Mucosa of descending colon (tissue), 3 donors: ENCODE results near the gene SELPLG. TPM values are rescaled to one million over a fixed set of nuclear protein-coding genes. Genes with fewer than 3 reads are reported as not detected.
A peak's percentile ranks its signal among the peaks of the same experiment; 100 is the strongest.
"Not testable (repeated sequence)": the region's sequence is repeated elsewhere in the genome, so short reads cannot be mapped to it uniquely, and the experiment has no call there.

Experiments
- ATAC-seq: fragments of 200-7000 bp; cut with Tn5 transposase; one replicate; pipeline ENCODE4 v1.9.1; 2020; ENCODE audit warnings: mild to moderate bottlenecking, moderate library complexity
- DNase-seq, 3 donors: peaks; one replicate each; pipeline ENCODE4 v3.0.0-alpha.2; 2020
- H3K36me3 ChIP-seq: fragments of 200-600 bp; one replicate; pipeline ENCODE4 v1.8.0; 2021; ENCODE audit warnings: low read depth, mild to moderate bottlenecking
- H3K4me1 ChIP-seq: fragments of 200-600 bp; one replicate; pipeline ENCODE4 v1.8.0; 2021; ENCODE audit warnings: low read depth, mild to moderate bottlenecking
- H3K4me3 ChIP-seq: fragments of 200-600 bp; one replicate; pipeline ENCODE4 v1.8.0; 2021; ENCODE audit warnings: mild to moderate bottlenecking
- H3K9me3 ChIP-seq: fragments of 200-600 bp; one replicate; pipeline ENCODE4 v1.8.0; 2021; ENCODE audit warnings: mild to moderate bottlenecking
- intact Hi-C, 2 donors: fragments of 100-400 bp; cut with DNase I in 1 of 2; cut with micrococcal nuclease in 1 of 2; formaldehyde crosslinking; loops; one replicate each; pipeline versions ENCODE4 v1.11.0 to v1.11.1; 2022; cut with DNase I, micrococcal nuclease
- total RNA-seq, 3 donors: library from RNA; stranded (reverse); fragmentation: NEBNext Ultra II Directional in 2 of 3; extraction: Animal tissue kit (Norgen Biotek cat#: 25700) in 2 of 3; gene quantifications; one replicate each; pipeline versions ENCODE4 v1.2.1 to v1.2.4, GENCODE V29; 2021 to 2023
- TF ChIP-seq, protein P1 (sequence below): fragments of 200-600 bp; IDR thresholded peaks from one replicate; pipeline ENCODE4 v1.8.0; 2022; ENCODE audit warnings: antibody characterized with exemption, mild to moderate bottlenecking
- donor health status: DM: no; HTN: no; CAD: no; lungs with moderate emphysema.
- donor health status: DM: no; HTN: no; CAD: no.
- donor health status: DM: no; HTN: yes; CAD: no.

The SELPLG gene
- total RNA-seq, 3 donors from 2014 or later: 3.3 to 6.5 (median 6.0) TPM

DNA sequence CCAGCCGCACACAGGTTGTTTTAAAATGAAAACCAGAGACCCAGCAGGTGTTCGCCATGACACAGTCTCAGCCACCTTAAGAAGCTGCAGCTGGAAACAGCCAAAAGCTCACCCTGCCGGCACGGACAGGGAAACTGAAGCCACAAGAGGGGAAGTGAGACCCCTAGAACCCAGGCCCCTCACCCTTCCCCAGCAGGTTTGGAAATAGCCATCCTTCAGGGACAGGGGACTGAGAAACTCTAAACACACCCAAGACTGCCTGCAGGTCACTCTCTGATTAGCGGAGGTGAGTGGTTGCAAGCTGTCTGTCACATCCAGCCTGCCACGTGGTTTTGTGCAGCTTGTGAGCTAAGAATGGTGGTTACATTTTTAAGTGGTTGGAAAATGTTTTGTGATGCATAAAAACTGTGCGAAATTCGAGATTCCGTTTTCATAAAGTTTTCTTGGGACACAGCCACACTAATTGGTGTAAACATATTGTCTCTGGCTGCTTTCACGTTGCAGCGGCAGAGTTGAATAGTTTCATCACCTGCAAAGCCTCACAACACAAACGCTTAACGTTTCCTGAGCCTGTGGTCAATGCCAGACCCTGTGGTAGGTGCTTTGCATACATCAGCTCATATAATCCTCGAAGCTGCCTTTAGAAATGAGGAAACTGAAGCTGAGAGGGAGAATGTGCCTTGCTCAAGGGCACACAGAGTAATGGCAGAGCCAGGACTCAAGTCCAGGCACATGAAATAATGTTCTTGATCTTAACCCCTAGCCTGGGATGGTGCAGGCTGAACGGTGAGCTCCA lies 1.7 kb upstream of the SELPLG start:
- Histone ChIP-seq H3K36me3 (no peaks in the 10 kb centered on the region), H3K4me1 (peaks cover 6% of the 10 kb centered on the region), H3K9me3 (no peaks in the 10 kb centered on the region), H3K4me3 (no peak overlapping the region)
- ATAC-seq (peak; percentile 44), DNase-seq (peak in 1 of 3 donors; percentile 46)
- intact Hi-C loops: no loop called here
- TF ChIP-seq, protein P1, sequence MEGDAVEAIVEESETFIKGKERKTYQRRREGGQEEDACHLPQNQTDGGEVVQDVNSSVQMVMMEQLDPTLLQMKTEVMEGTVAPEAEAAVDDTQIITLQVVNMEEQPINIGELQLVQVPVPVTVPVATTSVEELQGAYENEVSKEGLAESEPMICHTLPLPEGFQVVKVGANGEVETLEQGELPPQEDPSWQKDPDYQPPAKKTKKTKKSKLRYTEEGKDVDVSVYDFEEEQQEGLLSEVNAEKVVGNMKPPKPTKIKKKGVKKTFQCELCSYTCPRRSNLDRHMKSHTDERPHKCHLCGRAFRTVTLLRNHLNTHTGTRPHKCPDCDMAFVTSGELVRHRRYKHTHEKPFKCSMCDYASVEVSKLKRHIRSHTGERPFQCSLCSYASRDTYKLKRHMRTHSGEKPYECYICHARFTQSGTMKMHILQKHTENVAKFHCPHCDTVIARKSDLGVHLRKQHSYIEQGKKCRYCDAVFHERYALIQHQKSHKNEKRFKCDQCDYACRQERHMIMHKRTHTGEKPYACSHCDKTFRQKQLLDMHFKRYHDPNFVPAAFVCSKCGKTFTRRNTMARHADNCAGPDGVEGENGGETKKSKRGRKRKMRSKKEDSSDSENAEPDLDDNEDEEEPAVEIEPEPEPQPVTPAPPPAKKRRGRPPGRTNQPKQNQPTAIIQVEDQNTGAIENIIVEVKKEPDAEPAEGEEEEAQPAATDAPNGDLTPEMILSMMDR: no peak

DNA sequence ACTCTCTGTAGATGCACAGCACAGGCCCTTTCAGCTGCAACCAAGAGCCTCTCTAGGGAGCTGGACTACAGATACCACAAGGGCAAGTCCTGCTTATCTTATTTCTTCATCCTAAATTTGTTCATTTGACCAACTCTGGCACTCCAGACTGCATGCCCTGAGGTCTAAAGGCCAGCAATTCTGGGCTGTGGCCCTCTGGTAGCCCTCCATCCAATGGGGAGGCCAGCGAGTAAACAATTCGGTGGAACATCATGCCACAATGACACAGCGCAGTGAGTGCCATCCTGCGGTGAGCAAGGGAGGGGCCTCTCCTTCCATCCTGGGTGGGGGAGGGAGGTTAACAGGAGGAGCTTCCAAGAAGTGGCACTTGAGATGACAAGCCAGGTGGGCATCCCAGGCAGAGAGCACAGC lies 652 bp upstream of the SELPLG start:
- no peaks in the 10 kb centered on the region for H3K36me3 ChIP-seq
- H3K9me3 ChIP-seq: no peaks in the 10 kb centered on the region
- TF ChIP-seq, protein P1: no peak
- H3K4me3 ChIP-seq: no peak overlapping the region
- intact Hi-C loops: no loop called here
- peak in 1 of 3 donors; percentile 75 for DNase-seq
- peaks cover 6% of the 10 kb centered on the region for H3K4me1 ChIP-seq
- ATAC-seq: peak; percentile 22

DNA sequence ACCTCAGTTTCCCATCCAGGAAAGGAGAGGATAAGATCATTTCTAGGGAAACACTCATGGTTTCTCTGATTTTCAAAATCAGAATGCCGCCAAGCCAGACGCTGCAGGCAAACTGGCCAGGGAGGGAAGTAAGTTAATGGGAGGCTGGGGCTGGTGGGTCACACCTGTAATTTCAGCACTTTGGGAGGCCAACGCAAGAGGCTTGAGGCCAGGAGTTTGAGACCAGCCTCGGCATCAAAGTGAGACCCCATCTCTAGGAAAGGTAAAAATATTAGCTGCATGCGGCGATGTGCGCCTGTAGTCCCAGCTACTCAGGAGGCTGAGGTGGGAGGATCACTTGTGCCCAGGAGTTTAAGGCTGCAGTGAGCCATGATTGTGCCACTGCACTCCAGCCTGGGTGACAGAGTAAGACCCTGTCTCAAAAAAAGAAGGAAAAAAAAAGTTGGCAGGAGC lies 587 bp downstream of the SELPLG start:
- H3K4me1 ChIP-seq: peaks cover 6% of the 10 kb centered on the region
- DNase-seq (no peak), ATAC-seq (no peak)
- H3K9me3 ChIP-seq: no peaks in the 10 kb centered on the region
- no peaks in the 10 kb centered on the region for H3K36me3 ChIP-seq
- TF ChIP-seq, protein P1: no peak
- no peak overlapping the region for H3K4me3 ChIP-seq
- intact Hi-C loops: no loop called here

DNA sequence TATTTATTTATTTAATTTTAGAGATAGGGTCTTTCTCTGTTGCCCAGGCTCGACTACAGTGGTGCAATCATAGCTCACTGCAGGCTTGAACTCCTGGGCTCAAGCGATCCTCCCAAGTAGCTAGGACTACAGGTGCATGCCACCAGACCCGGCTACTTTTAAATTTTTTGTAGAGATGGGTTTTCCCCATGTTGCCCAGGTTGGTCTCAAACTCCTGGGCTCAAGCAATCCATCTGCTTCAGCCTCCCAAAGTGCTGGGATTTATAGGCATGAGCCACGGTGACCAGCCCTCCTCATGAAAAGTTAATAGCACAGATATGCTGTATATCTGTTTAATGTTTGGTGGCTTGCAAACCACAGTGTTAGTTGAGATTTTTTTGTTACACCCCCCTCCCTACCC lies 2.4 kb downstream of the SELPLG start:
- H3K9me3 ChIP-seq, intact Hi-C loops, H3K36me3 ChIP-seq, ATAC-seq, H3K4me3 ChIP-seq, H3K4me1 ChIP-seq, DNase-seq: not testable (repeated sequence)

DNA sequence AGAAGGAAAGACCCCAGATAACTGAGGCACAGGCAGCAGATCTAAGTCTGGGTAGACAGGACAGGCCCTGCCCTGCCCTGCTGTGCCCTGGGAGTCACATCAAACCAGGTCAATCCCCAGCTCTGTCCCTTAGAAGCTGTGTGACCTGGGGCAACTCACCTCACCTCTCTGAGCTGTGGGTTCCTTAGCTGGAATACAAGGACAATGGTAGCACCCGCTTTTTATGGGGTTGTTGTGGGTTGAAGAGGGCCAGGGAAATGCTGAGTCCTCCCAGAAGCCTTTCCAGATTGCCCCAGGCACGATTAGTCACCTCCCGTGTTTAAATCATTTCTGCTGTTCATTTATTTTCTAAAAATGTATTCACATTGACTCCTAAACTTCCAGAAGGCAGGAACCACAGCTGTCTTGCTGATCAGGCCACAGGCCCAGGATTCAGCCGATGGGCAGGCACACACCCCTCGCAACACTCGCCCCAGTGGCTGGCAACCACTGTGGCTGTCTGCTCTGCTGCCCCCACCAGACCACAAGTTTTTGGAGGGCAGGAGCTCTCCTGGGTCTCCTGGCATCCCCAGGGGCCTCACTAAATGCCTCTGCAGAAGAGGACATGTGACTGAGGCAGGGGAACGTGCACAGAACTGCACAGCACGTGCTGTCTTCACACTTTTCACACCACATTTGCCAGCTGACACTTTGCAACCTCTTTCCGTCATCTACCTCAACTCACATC lies 3.0 kb downstream of the SELPLG start:
- TF ChIP-seq, protein P1: no peak
- Histone ChIP-seq H3K4me1 (peaks cover 6% of the 10 kb centered on the region), H3K4me3 (no peak overlapping the region), H3K9me3 (no peaks in the 10 kb centered on the region), H3K36me3 (no peaks in the 10 kb centered on the region)
- intact Hi-C loops: no loop called here
- ATAC-seq (no peak), DNase-seq (no peak)
